ENCODE measurements around the gene NRG2. TPM values are rescaled to one million over a fixed set of nuclear protein-coding genes. Genes with fewer than 3 reads are reported as not detected.

NRG2 gene
- total RNA-seq (2014; rRNA removed; shearing (Covaris generic)): 8.5 and 8.9 TPM in 2 replicates

GRCh38 chr5:140042643-140043507 is at the start of gene NRG2:
Gene NRG2 (minus strand): TSS chr5:140043299.

Small RNAs within 50 kb of the gene (small RNA-seq; reads per million reads assigned to genes)
- gene RF00019: not detected

Other genes starting within 250 kb of the NRG2 start
- not detected in 2 replicates for gene PSD2, start 247.5 kb downstream of the NRG2 start, total RNA-seq (2014; rRNA removed; shearing (Covaris generic))
- gene PURA, start 70.8 kb upstream of the NRG2 start, total RNA-seq (2014; rRNA removed; shearing (Covaris generic)): 8.9 and 11.4 TPM in 2 replicates
- gene IGIP, start 82.6 kb upstream of the NRG2 start, total RNA-seq (2014; rRNA removed; shearing (Covaris generic)): 0.72 and 1.4 TPM in 2 replicates
- gene CYSTM1, start 131.9 kb upstream of the NRG2 start, total RNA-seq (2014; rRNA removed; shearing (Covaris generic)): 20.3 TPM in 2 replicates